Psoas muscle (tissue), 8 donors: Measurements from ENCODE around the gene FKRP. TPM values are rescaled to one million over a fixed set of nuclear protein-coding genes. Genes with fewer than 3 reads are reported as not detected.

Experiments
- ATAC-seq, 4 donors: fragments of 200-7000 bp; cut with Tn5 transposase; one replicate each; pipeline ENCODE4 v1.9.1; 2020; ENCODE audit warnings: moderate library complexity in 3 of 4, mild to moderate bottlenecking in 2 of 4
- DNase-seq, 2 donors: peaks; one replicate each; pipeline ENCODE4 v3.0.0-alpha.2; 2020
- H3K27ac ChIP-seq: fragments of 200-600 bp; one replicate; pipeline ENCODE4 v1.8.0; 2022
- H3K27me3 ChIP-seq, 3 donors: fragments of 200-600 bp in 1 of 3; one replicate each; pipeline versions ENCODE4 v1.6.1 to v1.8.0; 2013 to 2022; ENCODE audit warnings: low read length in 2 of 3, mild to moderate bottlenecking in 2 of 3, moderate library complexity in 1 of 3; ENCODE audit not compliant: insufficient read depth in 3 of 3
- H3K36me3 ChIP-seq, 2 donors: fragments of 200-600 bp in 1 of 2; one replicate each; pipeline versions ENCODE4 v1.6.1 to v1.8.0; 2013 to 2022; ENCODE audit warnings: low read depth in 1 of 2, mild to moderate bottlenecking in 1 of 2, moderate library complexity in 1 of 2; ENCODE audit not compliant: insufficient read depth in 1 of 2
- H3K4me1 ChIP-seq: fragments of 200-600 bp; one replicate; pipeline ENCODE4 v1.8.0; 2022
- H3K4me3 ChIP-seq: fragments of 200-600 bp; one replicate; pipeline ENCODE4 v1.8.0; 2022; ENCODE audit warnings: mild to moderate bottlenecking
- H3K9me3 ChIP-seq: fragments of 200-600 bp; one replicate; pipeline ENCODE4 v1.8.0; 2022
- WGBS, 3 donors: extraction: QIAGEN DNeasy Blood & Tissue Kit; methylation state at CpG; one replicate each; pipeline versions ENCODE4 v1.1.6 to v1.1.7; 2013; 5-methylcytosine and 5-hydroxymethylcytosine counted together
- intact Hi-C, 2 donors: fragments of 100-400 bp; cut with DNase I; formaldehyde crosslinking; loops; one replicate each; pipeline versions ENCODE4 v1.11.0 to v1.14.2; 2022
- polyA plus RNA-seq, 3 donors: library from polyadenylated mRNA; stranded (reverse); fragments of 200-250 nt; gene quantifications; one replicate each; pipeline ENCODE4 v1.2.3, GENCODE V29; 2013
- total RNA-seq, 4 donors: library from RNA; stranded (reverse); fragmentation: NEBNext Ultra II Directional in 2 of 4; extraction: Animal tissue kit (Norgen Biotek cat#: 25700) in 2 of 4; gene quantifications; one replicate each; pipeline versions ENCODE4 v1.2.1 to v1.2.4, GENCODE V29; 2021 to 2023
- TF ChIP-seq, protein P1 (sequence below): fragments of 200-600 bp; IDR thresholded peaks from one replicate; pipeline ENCODE4 v1.8.0; 2022; ENCODE audit warnings: antibody characterized with exemption
- donor health status: healthy with polysubstance abuse.
- donor health status: DM: no; HTN: no; CAD: no; lungs with moderate emphysema.
- donor health status: Bipolar disorder and iron deficiency.
- donor health status: healthy.
- donor health status: DM: yes; HTN: yes; CAD: no.
- donor health status: DM: no; HTN: no; CAD: no.
- donor health status: DM: no; HTN: no; CAD: no.
- donor health status: DM: yes; HTN: yes; CAD: no.

FKRP gene
- total and polyA plus RNA-seq, 7 donors: 11.6 to 24.5 (median 15.0) TPM

DNA sequence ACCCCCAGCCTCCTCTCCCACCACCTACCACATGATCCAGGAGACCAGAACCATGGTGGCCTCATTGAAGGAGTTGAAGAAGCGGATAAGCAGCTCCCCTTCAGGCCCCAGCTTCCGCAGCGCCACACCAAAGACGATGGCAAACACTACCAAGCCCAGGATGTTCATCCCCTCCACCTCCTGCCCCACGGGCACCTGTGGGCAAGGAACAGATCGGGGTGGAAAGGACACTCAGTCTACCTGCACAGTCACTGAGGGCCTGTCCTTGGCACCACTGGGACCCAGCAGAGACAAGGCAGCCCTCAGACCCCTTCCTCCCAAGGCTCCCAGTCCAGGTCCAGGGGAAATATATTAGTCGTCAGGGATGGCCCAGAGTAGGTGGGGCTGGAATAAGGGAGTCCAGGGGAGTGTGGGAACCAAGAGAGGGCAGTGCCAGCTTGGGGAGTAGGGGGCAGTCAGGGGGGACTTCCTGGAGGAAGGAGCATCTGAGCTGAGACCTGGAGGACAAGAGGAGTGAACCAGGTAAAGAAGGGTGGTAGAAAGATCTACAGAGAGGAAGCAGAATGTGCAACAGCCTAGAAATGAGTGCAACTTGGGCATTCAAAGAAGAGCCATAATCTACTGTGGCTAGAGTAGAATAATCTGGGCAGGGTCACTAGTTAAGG is 36.6 kb downstream of the FKRP start:
- Histone ChIP-seq H3K36me3 (peaks cover 0 to 10% of the 10 kb centered on the region in 2 donors), H3K9me3 (no peaks in the 10 kb centered on the region), H3K27ac (no peak overlapping the region), H3K4me3 (no peak overlapping the region), H3K4me1 (peaks cover 9% of the 10 kb centered on the region), H3K27me3 (peaks cover 0 to 27% (median 4%) of the 10 kb centered on the region in 3 donors)
- intact Hi-C loops: no loop called here
- no peak for DNase-seq
- TF ChIP-seq, protein P1, sequence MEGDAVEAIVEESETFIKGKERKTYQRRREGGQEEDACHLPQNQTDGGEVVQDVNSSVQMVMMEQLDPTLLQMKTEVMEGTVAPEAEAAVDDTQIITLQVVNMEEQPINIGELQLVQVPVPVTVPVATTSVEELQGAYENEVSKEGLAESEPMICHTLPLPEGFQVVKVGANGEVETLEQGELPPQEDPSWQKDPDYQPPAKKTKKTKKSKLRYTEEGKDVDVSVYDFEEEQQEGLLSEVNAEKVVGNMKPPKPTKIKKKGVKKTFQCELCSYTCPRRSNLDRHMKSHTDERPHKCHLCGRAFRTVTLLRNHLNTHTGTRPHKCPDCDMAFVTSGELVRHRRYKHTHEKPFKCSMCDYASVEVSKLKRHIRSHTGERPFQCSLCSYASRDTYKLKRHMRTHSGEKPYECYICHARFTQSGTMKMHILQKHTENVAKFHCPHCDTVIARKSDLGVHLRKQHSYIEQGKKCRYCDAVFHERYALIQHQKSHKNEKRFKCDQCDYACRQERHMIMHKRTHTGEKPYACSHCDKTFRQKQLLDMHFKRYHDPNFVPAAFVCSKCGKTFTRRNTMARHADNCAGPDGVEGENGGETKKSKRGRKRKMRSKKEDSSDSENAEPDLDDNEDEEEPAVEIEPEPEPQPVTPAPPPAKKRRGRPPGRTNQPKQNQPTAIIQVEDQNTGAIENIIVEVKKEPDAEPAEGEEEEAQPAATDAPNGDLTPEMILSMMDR: no peak
- WGBS, 3 donors: 92 to 97% (median 94%) methylated on average over 7 of the region's 7 CpGs
- ATAC-seq: no peak

DNA sequence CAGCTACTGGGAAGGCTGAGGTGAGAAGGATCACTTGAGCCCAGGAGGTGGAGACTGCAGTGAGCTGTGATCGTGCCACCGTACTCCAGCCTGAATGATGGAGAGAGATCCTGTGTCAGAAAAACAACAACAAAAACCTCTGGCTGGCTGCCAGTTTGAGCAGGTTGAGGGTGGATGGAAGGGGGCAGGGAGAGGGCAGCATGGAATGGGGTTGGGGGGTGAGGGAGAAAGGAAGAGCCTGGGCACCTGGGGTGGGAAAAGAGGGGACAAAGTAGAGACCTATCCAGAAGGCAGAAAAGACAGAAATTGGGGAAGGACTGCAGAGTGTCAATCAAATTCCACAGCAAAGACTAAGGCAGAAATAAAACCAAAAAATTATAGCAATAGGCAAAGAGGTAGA is 37.8 kb downstream of the FKRP start:
- no peaks in the 10 kb centered on the region for H3K9me3 ChIP-seq
- peaks cover 9% of the 10 kb centered on the region for H3K4me1 ChIP-seq
- intact Hi-C loops: no loop called here
- ATAC-seq (no peak), DNase-seq (no peak)
- TF ChIP-seq, protein P1: no peak
- H3K27ac ChIP-seq: no peak overlapping the region
- peaks cover 0 to 27% (median 4%) of the 10 kb centered on the region in 3 donors for H3K27me3 ChIP-seq
- no peak overlapping the region for H3K4me3 ChIP-seq
- H3K36me3 ChIP-seq: peaks cover 0 to 6% of the 10 kb centered on the region in 2 donors
- 36 to 55% (median 53%) methylated on average over 2 of the region's 2 CpGs for WGBS, 3 donors

DNA sequence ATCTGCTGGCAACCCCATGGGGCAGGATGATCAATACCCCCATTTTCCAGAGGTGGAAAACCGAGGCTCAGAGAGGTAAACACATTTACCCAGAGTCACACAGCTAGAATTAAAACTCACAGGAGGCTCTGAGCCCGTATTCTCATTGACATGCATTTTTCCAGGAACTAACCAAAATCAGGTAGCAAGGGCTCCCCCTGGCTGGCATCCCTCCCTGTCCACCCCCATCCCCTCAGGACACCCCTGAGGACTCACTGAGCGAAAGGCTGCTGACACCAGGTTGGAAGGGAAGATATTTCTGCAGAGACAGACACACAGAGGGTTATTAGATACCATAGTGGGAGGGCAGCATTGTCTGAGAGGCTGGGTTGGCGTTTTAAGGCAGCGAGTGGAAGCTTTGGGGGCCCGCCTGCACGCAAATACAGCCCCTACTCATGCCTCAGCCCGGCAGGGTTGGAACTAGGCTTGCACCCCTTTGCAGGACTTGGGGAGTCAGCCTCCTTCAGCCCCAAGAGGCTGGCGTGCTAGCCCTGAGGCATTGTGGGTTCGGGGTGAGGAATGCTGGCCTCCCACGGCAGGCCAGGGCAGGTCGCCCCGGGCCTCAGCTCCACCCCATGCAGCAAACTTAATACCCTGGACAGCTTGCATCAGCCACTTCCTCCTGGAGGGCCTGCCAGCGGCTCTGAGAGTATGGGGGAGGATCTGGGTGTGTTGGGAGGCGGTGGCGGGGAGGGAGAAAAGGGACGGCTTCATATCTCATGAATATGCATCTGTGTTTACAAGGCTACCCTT is 38.6 kb downstream of the FKRP start:
- peaks cover 9% of the 10 kb centered on the region for H3K4me1 ChIP-seq
- ATAC-seq (peak in 2 of 4 donors; percentile 36 to 50), DNase-seq (peak; percentile 72 to 81)
- 43 to 64% (median 50%) methylated on average over 17 of the region's 17 CpGs for WGBS, 3 donors
- peak overlapping the region; percentile 23 for H3K27ac ChIP-seq
- peaks cover 0 to 5% of the 10 kb centered on the region in 2 donors for H3K36me3 ChIP-seq
- H3K27me3 ChIP-seq: peaks cover 0 to 27% (median 4%) of the 10 kb centered on the region in 3 donors
- intact Hi-C loops: loop anchor here in 1 of 2 donors (5.0 kb wide), 1 partner anchor 43 kb away; no protein-coding TSS in a partner anchor
- TF ChIP-seq, protein P1: no peak
- H3K9me3 ChIP-seq: no peaks in the 10 kb centered on the region
- H3K4me3 ChIP-seq: peak overlapping the region; percentile 37

DNA sequence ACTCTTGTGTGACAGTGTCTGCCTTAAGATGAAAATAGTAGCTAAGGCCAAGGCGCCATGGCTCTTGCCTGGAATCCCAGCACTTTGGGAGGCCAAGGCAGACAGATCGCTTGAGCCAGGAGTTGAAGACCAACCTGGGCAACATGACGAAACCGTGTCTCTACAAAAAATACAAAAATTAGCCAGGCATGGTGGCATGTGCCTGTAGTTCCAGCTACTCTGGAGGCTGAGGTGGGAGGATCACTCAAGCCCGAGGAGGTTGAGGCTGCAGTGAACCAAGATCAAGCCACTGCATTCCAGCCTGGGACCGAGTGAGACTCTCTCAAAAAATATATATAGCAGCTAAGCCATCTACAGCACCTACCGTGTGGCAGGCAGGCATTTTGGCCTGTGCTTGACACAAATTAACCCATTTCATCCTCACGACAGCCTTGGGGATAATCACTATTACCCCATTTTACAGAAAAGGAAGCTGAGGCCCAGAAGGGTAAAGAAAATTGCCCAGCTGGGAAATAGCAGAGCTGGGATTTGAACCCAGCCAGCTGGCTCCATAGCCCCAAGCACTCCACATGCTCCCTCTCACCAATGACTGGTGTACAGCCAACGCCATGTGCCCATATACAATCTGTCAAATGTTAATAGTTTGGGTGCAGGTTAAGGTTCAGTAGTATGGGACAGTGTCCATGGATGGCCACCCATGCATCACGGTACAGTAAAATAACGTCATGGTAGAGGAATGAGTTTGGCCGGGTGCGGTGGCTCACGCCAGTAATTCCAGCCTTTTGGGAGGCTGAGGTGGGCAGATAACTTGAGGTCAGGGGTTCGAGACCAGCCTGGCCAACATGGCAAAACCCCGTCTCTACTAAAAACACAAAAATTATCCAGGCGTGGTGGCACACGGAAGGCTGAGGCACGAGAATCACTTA is 39.5 kb downstream of the FKRP start:
- DNase-seq: no peak
- peak overlapping the region; percentile 65 for H3K27ac ChIP-seq
- H3K36me3 ChIP-seq: peaks cover 0 to 5% of the 10 kb centered on the region in 2 donors
- H3K9me3 ChIP-seq: no peaks in the 10 kb centered on the region
- TF ChIP-seq, protein P1: no peak
- peaks cover 0 to 27% (median 4%) of the 10 kb centered on the region in 3 donors for H3K27me3 ChIP-seq
- H3K4me3 ChIP-seq: peak overlapping the region; percentile 67
- H3K4me1 ChIP-seq: peaks cover 9% of the 10 kb centered on the region
- 67 to 77% (median 76%) methylated on average over 19 of the region's 19 CpGs for WGBS, 3 donors
- intact Hi-C loops: loop anchor here in 1 of 2 donors (5.0 kb wide), 1 partner anchor 42 kb away; no protein-coding TSS in a partner anchor
- ATAC-seq: no peak
